GM19455 (cell line): Measurements from ENCODE around the gene LRMDA.

Source experiments
- ATAC-seq: cut with Tn5 transposase; IDR thresholded peaks from one replicate; pipeline ENCODE4 v1.9.1; 2021; ENCODE audit not compliant: unreplicated experiment

LRMDA gene

GRCh38 chr10:76206797-76207352 lies 775.5 kb downstream of the LRMDA start:
- ATAC-seq, result no peak

GRCh38 chr10:76209135-76209534 lies 777.7 kb downstream of the LRMDA start:
- ATAC-seq, result no peak

- no peak for ATAC-seq
Observed at GRCh38 chr10:76210211-76210610, 778.8 kb downstream of the LRMDA start.

GRCh38 chr10:76211691-76212090 lies 780.3 kb downstream of the LRMDA start:
- no peak for ATAC-seq

GRCh38 chr10:76213876-76214275 lies 782.5 kb downstream of the LRMDA start:
- ATAC-seq, result no peak

GRCh38 chr10:76218035-76218434 lies 786.6 kb downstream of the LRMDA start:
- ATAC-seq, result no peak

- no peak for ATAC-seq
Observed at GRCh38 chr10:76229341-76229740, 797.9 kb downstream of the LRMDA start.

- ATAC-seq, result no peak
Observed at GRCh38 chr10:76230921-76231285, 799.5 kb downstream of the LRMDA start.

- no peak for ATAC-seq
Observed at GRCh38 chr10:76231286-76231934, 800.0 kb downstream of the LRMDA start.

GRCh38 chr10:76234499-76235226 lies 803.2 kb downstream of the LRMDA start:
- no peak for ATAC-seq

- no peak for ATAC-seq
Observed at GRCh38 chr10:76236356-76236755, 804.9 kb downstream of the LRMDA start.

GRCh38 chr10:76242956-76243355 lies 811.5 kb downstream of the LRMDA start:
- ATAC-seq, result no peak

- ATAC-seq, result no peak
Observed at GRCh38 chr10:76244061-76244686, 812.8 kb downstream of the LRMDA start.

- no peak for ATAC-seq
Observed at GRCh38 chr10:76245951-76246495, 814.6 kb downstream of the LRMDA start.

GRCh38 chr10:76248649-76249200 lies 817.3 kb downstream of the LRMDA start:
- ATAC-seq, result no peak

GRCh38 chr10:76251841-76252671 lies 820.6 kb downstream of the LRMDA start:
- no peak for ATAC-seq

GRCh38 chr10:76252733-76253132 lies 821.3 kb downstream of the LRMDA start:
- no peak for ATAC-seq

GRCh38 chr10:76255241-76255640 lies 823.8 kb downstream of the LRMDA start:
- ATAC-seq, result no peak

- ATAC-seq, result no peak
Observed at GRCh38 chr10:76257816-76258215, 826.4 kb downstream of the LRMDA start.

GRCh38 chr10:76265441-76266113 lies 834.2 kb downstream of the LRMDA start:
- ATAC-seq, result no peak
